Ishikawa (cell line): ENCODE data around the gene NFKB1.

ENCODE experiments used
- CEBPB ChIP-seq: IDR thresholded peaks from 2 replicates; pipeline ENCODE4 v1.6.1; 2012
- CREB1 ChIP-seq: IDR thresholded peaks from 2 replicates; pipeline ENCODE4 v1.6.1; 2012; ENCODE audit warnings: low read depth
- EGR1 ChIP-seq: IDR thresholded peaks from 2 replicates; pipeline ENCODE4 v1.6.1; 2012
- EP300 ChIP-seq: IDR thresholded peaks from 2 replicates; pipeline ENCODE4 v1.6.1; 2012; ENCODE audit warnings: borderline replicate concordance
- FOXM1 ChIP-seq: IDR thresholded peaks from 2 replicates; pipeline ENCODE4 v1.6.1; 2012; ENCODE audit warnings: low read depth, borderline replicate concordance
- MAX ChIP-seq: IDR thresholded peaks from 2 replicates; pipeline ENCODE4 v1.6.1; 2012
- NFIC ChIP-seq: IDR thresholded peaks from 2 replicates; pipeline ENCODE4 v1.6.1; 2012
- RAD21 ChIP-seq: IDR thresholded peaks from 2 replicates; pipeline ENCODE4 v1.6.1; 2012; ENCODE audit warnings: low read depth
- REST ChIP-seq: IDR thresholded peaks from 2 replicates; pipeline ENCODE4 v1.6.1; 2012; ENCODE audit warnings: low read depth, mild to moderate bottlenecking
- TAF1 ChIP-seq: IDR thresholded peaks from 2 replicates; pipeline ENCODE4 v1.6.1; 2012; ENCODE audit warnings: low read depth, mild to moderate bottlenecking
- TCF12 ChIP-seq: IDR thresholded peaks from 2 replicates; pipeline ENCODE4 v1.6.1; 2012; ENCODE audit warnings: low read depth
- TEAD4 ChIP-seq: IDR thresholded peaks from 2 replicates; pipeline ENCODE4 v1.6.1; 2012
- USF1 ChIP-seq: IDR thresholded peaks from 2 replicates; pipeline ENCODE4 v1.6.1; 2012
- YY1 ChIP-seq: IDR thresholded peaks from 2 replicates; pipeline ENCODE4 v1.6.1; 2012; ENCODE audit warnings: low read depth
- ZBTB7A ChIP-seq: IDR thresholded peaks from 2 replicates; pipeline ENCODE4 v1.6.1; 2012; ENCODE audit warnings: low read depth

NFKB1 gene

DNA sequence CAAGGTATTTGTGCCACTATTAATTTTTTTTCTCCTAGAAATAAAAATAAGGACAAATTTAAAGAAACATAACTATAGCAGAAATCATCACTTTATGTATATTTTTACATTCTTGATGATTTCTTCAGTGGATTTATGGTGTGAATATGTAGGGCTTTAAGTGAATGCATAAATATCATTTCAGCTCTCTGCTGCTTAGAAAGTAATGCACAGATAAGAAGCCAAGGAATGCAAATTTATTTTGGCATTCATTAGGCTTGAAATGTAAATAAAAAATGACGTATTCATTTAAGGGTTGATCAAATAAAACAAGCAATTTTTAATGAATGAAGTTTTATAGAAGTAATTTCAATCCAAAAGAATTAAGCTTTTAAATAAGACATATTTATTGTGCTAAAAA lies 66.3 kb downstream of the NFKB1 start:
- TF ChIP-seq TCF12 = no peak
- no peak for TF ChIP-seq REST
- TF ChIP-seq YY1 = no peak

DNA sequence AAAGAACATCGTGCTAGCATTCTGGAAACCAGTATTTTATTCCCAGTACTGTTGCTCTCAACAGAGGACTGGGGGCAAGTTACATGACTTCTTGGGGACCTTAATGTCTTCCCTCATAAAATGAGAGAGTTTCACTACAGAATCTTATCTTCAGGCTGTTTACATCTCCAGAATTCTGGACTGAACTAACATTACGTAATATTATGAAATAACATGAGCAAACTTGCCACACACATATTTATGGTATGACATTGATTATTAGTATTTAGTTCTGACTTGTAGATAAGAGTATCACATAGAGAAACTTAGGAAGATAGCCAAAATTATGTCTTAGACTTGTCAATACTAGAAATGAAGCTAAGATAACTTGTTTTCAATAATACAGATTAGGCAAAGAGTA lies 68.0 kb downstream of the NFKB1 start:
- TF ChIP-seq REST = no peak
- no peak for TF ChIP-seq TAF1
- TF ChIP-seq EP300 = no peak
- TF ChIP-seq EGR1 = no peak
- TF ChIP-seq FOXM1 = no peak
- no peak for TF ChIP-seq ZBTB7A
- no peak for TF ChIP-seq TEAD4
- TF ChIP-seq CEBPB = no peak
- TF ChIP-seq CREB1 = no peak
- no peak for TF ChIP-seq RAD21
- no peak for TF ChIP-seq YY1
- TF ChIP-seq NFIC = no peak

DNA sequence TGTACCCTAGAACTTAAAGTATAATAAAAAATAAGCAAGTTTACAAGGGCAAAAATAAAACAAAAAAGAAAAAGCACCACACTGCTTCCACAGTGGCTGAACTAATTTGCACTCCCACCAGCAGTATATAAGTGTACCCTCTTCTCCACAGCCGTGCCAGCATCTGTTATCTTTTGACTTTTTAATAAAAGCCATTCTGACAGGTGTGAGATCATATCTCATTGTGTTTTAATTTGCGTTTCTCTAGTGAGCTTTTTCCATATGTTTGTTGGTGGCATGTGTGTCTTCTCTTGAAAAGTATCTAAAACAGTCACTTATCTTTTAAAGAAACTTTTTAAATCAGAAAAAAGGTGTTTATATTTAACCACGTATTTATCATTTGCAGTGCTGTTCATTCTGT lies 71.3 kb downstream of the NFKB1 start:
- TF ChIP-seq CEBPB (no peak), FOXM1 (no peak), EP300 (no peak), ZBTB7A (no peak), TEAD4 (no peak), TCF12 (no peak), TAF1 (no peak), EGR1 (no peak), MAX (no peak), RAD21 (no peak), USF1 (no peak), REST (no peak), CREB1 (no peak), NFIC (no peak), YY1 (no peak)

DNA sequence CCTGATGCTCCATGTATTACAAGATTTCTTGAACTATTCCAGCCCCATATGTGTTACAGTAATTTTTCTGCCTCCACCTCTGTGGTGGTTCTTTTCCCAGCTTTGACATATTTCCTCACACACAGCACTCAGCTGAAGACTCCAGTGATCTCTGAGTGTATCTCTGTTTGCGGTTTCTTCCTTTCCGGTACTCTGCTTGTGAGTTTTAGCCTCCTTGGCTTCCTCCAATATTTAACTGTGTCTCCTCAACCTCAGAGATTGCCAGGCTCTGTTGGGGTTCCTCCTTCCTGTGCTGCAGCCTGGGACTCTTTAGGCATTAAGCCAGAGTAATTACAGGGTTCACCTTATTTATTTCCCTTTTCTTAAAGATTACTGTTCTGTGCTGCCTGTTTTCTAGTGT lies 73.2 kb downstream of the NFKB1 start:
- TF ChIP-seq CREB1 (no peak), YY1 (no peak), ZBTB7A (no peak)

- TF ChIP-seq EGR1 (no peak), EP300 (no peak), NFIC (no peak), TAF1 (no peak), YY1 (no peak), USF1 (no peak), ZBTB7A (no peak), MAX (no peak), TCF12 (no peak), TEAD4 (no peak), CEBPB (no peak), RAD21 (no peak), REST (no peak), CREB1 (no peak)
These were observed 74.4 kb downstream of the NFKB1 start for GRCh38 chr4:102575369-102576129.
